Immature natural killer cell (primary cell): ENCODE measurements around the gene RGS12. TPM values are rescaled to one million over a fixed set of nuclear protein-coding genes. Genes with fewer than 3 reads are reported as not detected.

Source experiments
- DNase-seq, 3 donors: peaks; one replicate each; pipeline ENCODE4 v3.0.0; 2022; ENCODE audit warnings: mixed read lengths in 1 of 3
- H3K27ac Mint-ChIP-seq, 6 donors: one replicate each; pipeline ENCODE4 v1.8.0; 2020; ENCODE audit warnings: mixed read lengths in 6 of 6, mild to moderate bottlenecking in 5 of 6, inconsistent platforms in 4 of 6, moderate library complexity in 3 of 6
- H3K27me3 Mint-ChIP-seq, 3 donors: one replicate each; pipeline ENCODE4 v1.8.0; 2020 to 2021; ENCODE audit warnings: low read depth in 3 of 3, mild to moderate bottlenecking in 3 of 3, mixed read lengths in 3 of 3, moderate library complexity in 3 of 3, inconsistent platforms in 1 of 3
- H3K36me3 Mint-ChIP-seq, 3 donors: one replicate each; pipeline ENCODE4 v1.8.0; 2020; ENCODE audit warnings: mixed read lengths in 3 of 3, inconsistent platforms in 2 of 3, mild to moderate bottlenecking in 2 of 3
- H3K4me1 Mint-ChIP-seq, 2 donors: one replicate each; pipeline ENCODE4 v1.8.0; 2020; ENCODE audit warnings: inconsistent platforms in 2 of 2, mild to moderate bottlenecking in 2 of 2, mixed read lengths in 2 of 2, moderate library complexity in 1 of 2
- H3K4me3 Mint-ChIP-seq, 5 donors: one replicate each; pipeline ENCODE4 v1.8.0; 2020; ENCODE audit warnings: mild to moderate bottlenecking in 5 of 5, mixed read lengths in 5 of 5, inconsistent platforms in 3 of 5, moderate library complexity in 3 of 5
- H3K9me3 Mint-ChIP-seq, 6 donors: one replicate each; pipeline ENCODE4 v1.8.0; 2020; ENCODE audit warnings: mild to moderate bottlenecking in 6 of 6, mixed read lengths in 6 of 6, inconsistent platforms in 4 of 6, moderate library complexity in 3 of 6
- polyA plus RNA-seq, 3 donors: library from polyadenylated mRNA; unstranded; fragments of 300-500 nt; fragmentation: Illumina TruSeq; gene quantifications; one replicate each; pipeline ENCODE4 v1.2.3, GENCODE V29; 2021

The RGS12 gene
- polyA plus RNA-seq, 3 donors from 2014 or later, result 2.5 to 2.7 TPM; not detected in 1

DNA sequence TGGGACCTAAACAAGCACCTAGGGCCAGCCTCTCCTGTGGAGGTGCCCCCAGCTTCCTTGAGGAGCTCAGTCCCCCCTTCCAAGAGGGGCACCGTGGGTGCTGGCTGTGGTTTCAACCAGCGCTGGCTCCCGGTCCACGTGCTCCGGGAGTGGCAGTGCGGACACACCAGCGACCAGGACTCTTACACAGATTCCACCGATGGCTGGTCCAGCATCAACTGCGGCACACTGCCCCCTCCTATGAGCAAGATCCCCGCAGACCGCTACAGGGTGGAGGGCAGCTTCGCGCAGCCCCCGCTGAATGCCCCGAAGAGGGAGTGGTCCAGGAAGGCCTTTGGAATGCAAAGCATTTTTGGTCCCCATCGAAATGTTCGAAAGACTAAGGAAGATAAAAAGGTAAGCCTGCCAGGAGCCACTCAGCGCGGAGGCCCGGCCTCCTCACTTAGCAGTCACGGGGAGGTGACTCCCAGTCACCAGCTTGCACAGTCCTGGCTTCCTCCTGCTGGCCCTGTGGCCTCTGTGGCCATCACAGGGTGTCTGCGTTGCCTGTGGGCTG lies 24.9 kb downstream of the RGS12 start:
- Mint-ChIP-seq H3K36me3 (peaks cover 0 to 3% (median 3%) of the 10 kb centered on the region in 3 donors), H3K27ac (no peak overlapping the region), H3K4me3 (no peak overlapping the region), H3K27me3 (peaks cover 0 to 3% (median 0%) of the 10 kb centered on the region in 3 donors), H3K9me3 (no peaks in the 10 kb centered on the region), H3K4me1 (no peaks in the 10 kb centered on the region)
- DNase-seq, result no peak

DNA sequence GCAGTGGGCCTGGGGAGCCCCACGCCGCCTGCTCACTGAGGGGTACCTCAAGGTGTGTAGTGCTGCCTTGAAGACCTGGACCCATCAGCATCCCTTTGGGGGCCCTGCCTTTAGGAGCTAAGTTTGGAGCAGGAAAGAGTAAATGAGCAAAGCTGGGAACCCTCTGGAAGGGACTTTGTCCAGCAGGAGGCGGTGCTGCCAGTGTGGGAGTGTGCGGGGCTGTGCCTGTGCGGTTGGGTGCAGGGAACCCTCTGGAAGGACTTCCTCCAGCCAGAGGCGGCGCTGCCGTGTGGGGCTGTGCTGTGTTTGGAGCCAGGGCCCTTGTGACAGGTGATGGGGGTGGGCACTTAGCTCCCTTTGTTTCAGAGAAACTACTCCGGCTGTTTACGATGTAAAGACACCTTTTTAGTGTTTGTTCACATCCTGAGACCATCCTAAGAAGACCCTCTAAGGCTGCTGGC lies 25.8 kb downstream of the RGS12 start:
- Mint-ChIP-seq H3K27ac (no peak overlapping the region), H3K36me3 (peaks cover 0 to 6% (median 3%) of the 10 kb centered on the region in 3 donors), H3K4me1 (no peaks in the 10 kb centered on the region)

DNA sequence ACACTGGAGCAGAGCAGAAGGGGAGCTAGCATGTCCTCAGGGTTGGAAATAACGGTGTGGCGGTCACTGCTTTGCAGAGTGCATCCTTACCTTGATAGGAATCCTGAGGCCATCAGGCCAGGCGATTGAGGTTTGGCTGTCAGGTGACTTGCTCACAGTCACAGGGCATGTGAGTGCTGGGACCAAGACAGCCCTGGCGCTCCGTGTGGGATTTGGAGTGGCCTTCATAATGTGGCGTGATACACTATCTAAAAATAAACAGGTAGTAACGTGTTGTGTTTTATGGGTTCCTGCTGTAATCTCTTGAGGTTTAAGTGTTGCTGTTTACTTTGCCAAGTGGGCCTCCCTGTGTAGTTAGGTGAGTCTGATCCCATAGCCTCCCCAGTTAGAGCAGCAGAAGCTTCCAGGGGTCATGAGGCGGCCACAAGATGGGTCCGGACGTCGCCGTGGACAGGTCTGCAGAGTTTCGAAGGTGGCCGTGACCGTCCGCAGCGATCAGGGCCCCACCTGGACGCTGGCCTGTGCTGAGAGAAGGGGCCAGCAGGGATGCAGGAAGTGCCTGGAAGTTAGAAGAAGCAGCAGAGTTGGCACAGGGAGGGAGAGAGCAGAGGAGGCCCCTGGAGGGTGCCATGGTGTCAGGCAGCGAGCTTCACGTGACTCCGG lies 27.7 kb downstream of the RGS12 start:
- no peak for DNase-seq
- Mint-ChIP-seq H3K4me3 (no peak overlapping the region), H3K9me3 (no peaks in the 10 kb centered on the region), H3K27me3 (peaks cover 0 to 2% (median 0%) of the 10 kb centered on the region in 3 donors), H3K27ac (no peak overlapping the region), H3K4me1 (no peaks in the 10 kb centered on the region), H3K36me3 (peaks cover 0 to 7% (median 3%) of the 10 kb centered on the region in 3 donors)

More for the DNA sequence above, 25.8 kb downstream of the RGS12 start:
- Mint-ChIP-seq H3K9me3 (no peaks in the 10 kb centered on the region), H3K27me3 (peaks cover 0 to 2% (median under 1%) of the 10 kb centered on the region in 3 donors), H3K4me3 (no peak overlapping the region)
- no peak for DNase-seq

DNA sequence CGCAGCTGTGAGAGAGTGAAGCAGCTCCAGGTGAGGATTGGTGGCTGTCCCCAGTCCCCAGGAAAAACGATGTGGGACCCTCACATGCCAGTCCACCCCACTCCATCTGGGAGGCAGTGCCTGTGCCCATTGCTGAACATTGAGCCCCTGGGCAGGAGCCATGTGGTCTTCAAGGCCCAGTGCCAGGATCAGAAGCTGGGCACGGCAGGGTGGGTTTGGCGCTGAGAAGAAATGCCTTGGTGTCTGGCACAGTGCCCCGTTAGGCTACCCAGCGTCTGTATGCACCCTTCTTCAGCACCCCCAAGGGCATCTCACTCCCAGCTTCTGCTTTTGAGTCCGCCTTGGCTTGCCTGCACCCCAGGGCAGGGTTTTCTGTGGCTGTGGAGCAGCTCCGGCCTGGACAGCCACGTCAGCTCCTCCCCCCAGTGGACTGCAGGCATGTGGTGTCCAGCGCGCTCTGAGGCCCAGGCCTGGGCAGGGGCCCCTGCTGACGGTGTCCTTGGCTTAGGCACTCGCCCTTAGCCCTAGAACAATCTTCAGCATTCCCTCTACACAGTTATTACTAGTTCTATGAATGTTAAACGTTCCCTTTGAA lies 28.6 kb downstream of the RGS12 start:
- H3K4me3 Mint-ChIP-seq, result no peak overlapping the region
- peaks cover 0 to 7% (median under 1%) of the 10 kb centered on the region in 3 donors for H3K36me3 Mint-ChIP-seq
- no peaks in the 10 kb centered on the region for H3K4me1 Mint-ChIP-seq
- H3K27ac Mint-ChIP-seq, result no peak overlapping the region
- H3K9me3 Mint-ChIP-seq, result no peaks in the 10 kb centered on the region
- DNase-seq, result no peak
- peaks cover 0 to 2% (median 0%) of the 10 kb centered on the region in 3 donors for H3K27me3 Mint-ChIP-seq

DNA sequence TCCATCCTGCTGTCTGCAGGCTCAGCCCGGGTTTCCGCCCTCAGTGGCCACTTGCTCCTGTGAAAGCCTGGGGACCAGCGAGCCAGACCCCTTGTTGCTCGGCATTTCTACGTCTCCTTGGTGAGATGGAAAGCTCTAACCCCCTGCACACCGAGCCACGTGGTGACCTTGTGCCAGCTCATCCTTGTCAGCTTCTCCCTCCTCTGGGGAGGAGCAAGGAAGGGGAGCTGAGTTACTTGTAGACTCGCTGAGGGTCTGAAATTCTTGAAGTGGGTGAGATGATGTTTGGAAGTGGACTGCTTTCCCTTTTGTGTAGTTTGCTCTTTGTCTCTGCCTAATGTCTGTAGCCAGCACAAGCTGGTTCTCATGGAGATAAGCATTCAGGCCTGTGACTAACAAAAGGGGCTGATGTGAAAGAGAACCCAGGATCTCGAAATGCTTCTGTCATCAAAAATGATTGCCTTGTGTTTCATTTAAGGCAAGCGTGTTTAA lies 29.3 kb downstream of the RGS12 start:
- no peak overlapping the region for H3K4me3 Mint-ChIP-seq
- H3K9me3 Mint-ChIP-seq, result no peaks in the 10 kb centered on the region
- DNase-seq, result no peak
- H3K27ac Mint-ChIP-seq, result no peak overlapping the region
- H3K36me3 Mint-ChIP-seq, result peaks cover 0 to 7% (median 0%) of the 10 kb centered on the region in 3 donors
- H3K4me1 Mint-ChIP-seq, result no peaks in the 10 kb centered on the region
- H3K27me3 Mint-ChIP-seq, result peaks cover 0 to 2% (median 0%) of the 10 kb centered on the region in 3 donors

DNA sequence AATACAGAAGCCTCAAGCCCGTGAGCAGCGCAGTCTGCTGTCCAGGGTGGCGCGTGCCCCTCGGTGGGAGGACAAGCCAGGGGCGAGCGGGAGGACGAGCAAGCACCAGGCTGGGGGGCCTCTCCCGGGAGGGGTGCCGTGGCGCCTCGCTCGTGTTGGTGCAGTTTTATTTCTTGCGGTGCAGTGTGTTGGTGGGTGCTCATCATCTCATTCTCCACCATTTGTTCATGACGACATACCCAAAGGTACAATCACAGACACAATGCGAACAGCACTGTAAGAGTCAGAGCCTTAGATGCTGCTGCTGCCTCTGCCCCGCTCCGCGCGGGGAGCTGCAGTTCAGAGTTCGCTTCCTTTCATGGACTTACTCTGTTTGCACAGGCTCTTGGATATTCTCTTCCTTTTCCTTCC lies 30.3 kb downstream of the RGS12 start:
- DNase-seq, result no peak
- peaks cover 0 to 2% (median 0%) of the 10 kb centered on the region in 3 donors for H3K27me3 Mint-ChIP-seq
- H3K36me3 Mint-ChIP-seq, result peaks cover 0 to 7% (median 0%) of the 10 kb centered on the region in 3 donors
- H3K4me1 Mint-ChIP-seq, result no peaks in the 10 kb centered on the region
- peak overlapping the region in 1 of 6 donors; percentile 12 for H3K27ac Mint-ChIP-seq
- H3K4me3 Mint-ChIP-seq, result no peak overlapping the region
- no peaks in the 10 kb centered on the region for H3K9me3 Mint-ChIP-seq

DNA sequence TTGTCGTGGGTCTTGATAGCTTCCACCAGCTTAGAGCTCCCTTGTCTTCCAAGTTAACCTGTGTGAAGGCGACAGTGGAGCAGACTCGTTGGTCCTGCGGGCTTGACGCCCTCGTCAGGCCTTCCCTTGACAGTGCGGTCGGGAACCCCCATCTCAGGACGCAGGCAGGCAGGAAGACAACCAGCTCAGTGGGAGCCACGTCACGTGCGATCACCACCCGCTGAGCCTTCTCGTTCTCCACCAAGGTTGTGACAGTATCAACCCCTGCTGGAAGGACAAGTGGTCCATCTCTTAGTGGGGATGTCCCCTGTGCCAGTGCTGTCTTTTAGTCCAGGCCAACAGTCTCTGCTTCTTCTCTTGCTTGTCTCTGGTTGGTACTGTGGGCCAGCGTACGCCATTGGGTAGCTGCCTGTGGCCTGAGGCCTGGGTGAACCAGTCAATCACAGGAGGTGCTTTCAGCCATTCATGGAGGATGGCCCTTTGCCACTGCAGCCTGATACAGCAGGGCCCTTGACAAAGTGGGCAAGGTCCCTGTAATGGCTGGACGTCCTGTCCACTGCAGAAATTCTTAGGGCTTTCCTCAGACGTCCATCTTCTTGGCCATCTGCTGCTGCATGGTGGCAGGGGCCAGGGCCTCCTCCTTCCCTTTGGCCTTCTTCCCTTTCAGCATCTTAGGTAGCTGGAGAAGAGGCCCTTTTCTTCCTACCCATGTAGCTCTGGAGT lies 31.4 kb downstream of the RGS12 start:
- no peaks in the 10 kb centered on the region for H3K4me1 Mint-ChIP-seq
- H3K9me3 Mint-ChIP-seq, result no peaks in the 10 kb centered on the region
- no peak overlapping the region for H3K4me3 Mint-ChIP-seq
- no peak for DNase-seq
- H3K27ac Mint-ChIP-seq, result no peak overlapping the region
- H3K36me3 Mint-ChIP-seq, result peaks cover 0 to 7% (median 0%) of the 10 kb centered on the region in 3 donors
- H3K27me3 Mint-ChIP-seq, result peaks cover 0 to 2% (median 2%) of the 10 kb centered on the region in 3 donors

DNA sequence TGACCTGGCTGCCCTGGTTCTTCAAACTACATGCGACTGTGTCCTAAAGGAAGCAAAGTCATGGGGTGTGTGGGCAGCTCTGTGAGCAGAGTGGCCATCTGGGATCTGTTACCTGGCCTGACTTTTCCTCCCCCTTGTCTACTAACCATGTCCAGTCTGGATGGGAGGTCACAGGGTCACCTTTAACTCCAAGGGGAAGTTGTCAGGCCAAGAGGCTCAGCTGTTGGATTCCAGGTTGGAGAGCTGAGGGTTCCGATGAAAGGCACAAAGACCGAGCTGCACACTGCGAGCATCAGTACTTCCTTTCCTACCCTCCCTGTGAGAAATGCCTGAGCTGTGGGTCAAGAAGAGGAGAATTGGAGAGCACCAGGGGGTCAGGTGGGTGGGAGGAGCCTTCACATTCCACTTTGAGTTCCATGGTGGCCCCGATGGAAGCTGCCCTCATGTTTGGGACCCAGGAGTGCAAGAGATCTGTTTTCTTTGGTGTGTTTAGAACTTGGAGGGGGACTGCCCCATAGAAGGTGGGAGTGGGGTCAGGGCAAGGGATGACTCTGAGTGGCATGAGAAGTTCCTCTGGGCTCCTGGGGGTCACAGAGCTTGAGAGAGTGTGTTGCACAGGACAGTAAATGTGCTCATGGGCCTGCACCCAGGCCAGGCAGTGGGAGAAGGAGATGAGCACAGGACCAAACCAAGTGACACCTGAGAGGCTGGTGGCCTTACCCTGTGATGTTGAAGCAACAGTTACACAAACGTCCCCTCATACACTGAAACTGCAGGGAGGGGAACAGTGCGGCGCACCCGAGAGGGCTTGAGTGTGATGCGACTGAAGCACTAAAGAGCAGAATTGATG lies 36.2 kb downstream of the RGS12 start:
- no peaks in the 10 kb centered on the region for H3K36me3 Mint-ChIP-seq
- DNase-seq, result no peak
- peak overlapping the region in 1 of 6 donors; percentile 1 for H3K27ac Mint-ChIP-seq
- peaks cover 0 to 2% (median 0%) of the 10 kb centered on the region in 3 donors for H3K27me3 Mint-ChIP-seq
- H3K9me3 Mint-ChIP-seq, result no peaks in the 10 kb centered on the region
- no peak overlapping the region for H3K4me3 Mint-ChIP-seq
- H3K4me1 Mint-ChIP-seq, result peaks cover 3 to 10% of the 10 kb centered on the region in 2 donors

DNA sequence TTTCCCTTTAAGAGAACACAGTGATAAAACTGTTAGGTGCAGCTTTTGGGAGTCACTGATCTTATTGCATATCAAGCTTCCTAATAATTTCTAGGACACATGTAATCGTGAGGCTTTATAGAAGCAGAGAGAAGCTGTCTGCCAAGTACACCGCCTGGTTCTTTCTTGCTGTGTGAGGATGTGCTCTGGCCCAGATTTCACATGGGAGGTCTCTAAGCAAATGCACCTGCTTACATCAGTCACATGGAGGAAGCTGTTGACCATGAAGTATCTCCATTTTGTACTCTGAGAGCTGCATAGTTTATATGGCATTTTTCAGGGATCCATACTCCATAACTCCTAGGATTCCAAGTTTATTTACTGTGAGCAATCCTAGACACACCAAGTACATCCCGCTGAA lies 37.1 kb downstream of the RGS12 start:
- Mint-ChIP-seq H3K27ac (no peak overlapping the region), H3K4me3 (no peak overlapping the region), H3K36me3 (no peaks in the 10 kb centered on the region), H3K27me3 (peaks cover 0 to 2% (median 0%) of the 10 kb centered on the region in 3 donors), H3K9me3 (no peaks in the 10 kb centered on the region), H3K4me1 (peaks cover 3 to 10% of the 10 kb centered on the region in 2 donors)
- no peak for DNase-seq

DNA sequence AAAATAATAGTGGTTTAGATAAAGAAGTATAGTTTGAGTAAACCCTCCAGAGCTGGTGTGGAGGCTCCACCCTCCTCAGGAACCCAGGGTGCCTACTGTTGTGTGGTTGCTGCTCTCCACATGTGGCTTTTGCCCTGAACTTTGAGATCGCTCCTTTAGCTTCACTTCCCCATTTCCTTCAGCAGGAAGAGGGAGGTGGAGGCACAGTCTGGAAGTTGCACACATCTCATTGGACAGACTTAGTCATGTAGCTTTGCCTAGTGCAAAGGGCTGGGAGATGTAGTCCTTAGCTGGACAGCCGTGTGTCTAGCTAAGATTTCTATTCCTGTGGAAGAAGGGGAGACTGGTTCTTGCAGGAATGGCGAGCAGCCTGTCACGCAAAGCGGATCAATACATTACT lies 37.9 kb downstream of the RGS12 start:
- peaks cover 3 to 10% of the 10 kb centered on the region in 2 donors for H3K4me1 Mint-ChIP-seq
- no peak for DNase-seq
- H3K4me3 Mint-ChIP-seq, result no peak overlapping the region
- H3K27ac Mint-ChIP-seq, result peak overlapping the region in 1 of 6 donors; percentile 34
- H3K27me3 Mint-ChIP-seq, result peaks cover 0 to 2% (median 0%) of the 10 kb centered on the region in 3 donors
- no peaks in the 10 kb centered on the region for H3K9me3 Mint-ChIP-seq
- no peaks in the 10 kb centered on the region for H3K36me3 Mint-ChIP-seq

DNA sequence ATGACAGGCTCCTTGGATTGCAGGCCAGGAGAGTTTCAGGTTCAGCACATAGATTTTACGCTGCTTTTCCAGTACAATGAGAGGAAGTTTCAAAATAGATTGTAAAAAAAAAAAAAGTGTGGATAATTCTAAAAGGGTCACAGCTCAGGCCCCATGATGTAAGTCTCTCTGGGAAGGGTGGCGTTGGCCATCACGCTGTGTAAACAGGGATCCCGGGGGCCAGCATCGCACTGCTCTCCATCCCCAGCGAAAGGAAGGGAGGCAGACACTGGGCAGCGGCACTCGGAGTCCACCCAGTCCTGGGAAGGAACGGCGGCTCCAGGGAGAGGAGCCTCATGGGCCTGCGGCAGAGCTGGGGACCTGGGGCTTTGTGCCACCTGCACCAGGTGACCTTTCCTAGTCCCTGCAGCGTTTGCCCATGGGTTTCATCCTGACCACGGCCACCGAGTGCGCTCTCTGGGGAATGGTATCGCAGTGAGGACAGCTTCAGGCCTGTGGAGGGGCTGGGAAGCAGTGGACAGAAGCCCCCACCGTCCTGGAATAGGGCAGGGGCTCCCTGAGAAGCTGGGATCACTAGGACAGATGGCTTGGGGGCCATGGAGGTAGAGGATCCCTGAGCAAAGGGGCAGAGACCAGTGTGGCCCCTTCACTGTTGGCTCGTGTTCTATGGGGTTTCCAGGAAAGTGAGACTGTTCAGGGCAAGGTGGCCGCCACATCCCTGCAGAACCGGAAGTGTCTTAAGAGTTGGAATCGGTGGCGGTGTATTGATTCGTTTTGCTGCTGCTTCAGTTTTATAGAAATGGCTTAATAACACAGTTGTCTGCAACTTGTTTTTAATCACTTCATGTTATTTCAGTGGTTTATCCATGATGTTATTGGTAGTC lies 38.9 kb downstream of the RGS12 start:
- Mint-ChIP-seq H3K9me3 (no peaks in the 10 kb centered on the region), H3K4me3 (no peak overlapping the region), H3K4me1 (peaks cover 3 to 10% of the 10 kb centered on the region in 2 donors), H3K27ac (no peak overlapping the region), H3K27me3 (peaks cover 0 to 2% (median 0%) of the 10 kb centered on the region in 3 donors), H3K36me3 (no peaks in the 10 kb centered on the region)
- DNase-seq, result no peak

DNA sequence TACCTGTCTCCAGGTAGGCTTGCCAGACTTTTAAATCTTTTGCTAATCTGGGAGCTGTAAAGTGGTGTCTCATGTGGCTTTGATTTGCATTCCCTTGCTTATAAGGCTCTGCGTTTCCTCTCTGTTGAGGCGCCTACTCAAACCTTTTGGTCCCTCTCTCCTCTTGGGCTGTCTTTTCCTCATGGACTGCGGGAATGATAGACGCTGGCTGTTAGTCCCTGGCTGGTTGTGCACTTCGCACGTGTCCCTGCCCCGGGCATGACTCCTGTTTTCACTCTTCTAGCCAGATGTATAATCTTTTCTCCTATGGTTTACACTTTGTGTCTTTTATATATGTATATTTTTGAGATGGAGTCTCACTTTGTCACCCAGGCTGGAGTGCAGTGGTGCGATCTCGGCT lies 39.7 kb downstream of the RGS12 start:
- Mint-ChIP-seq H3K27me3 (peaks cover 0 to 2% (median 0%) of the 10 kb centered on the region in 3 donors), H3K4me3 (no peak overlapping the region), H3K9me3 (no peaks in the 10 kb centered on the region), H3K36me3 (no peaks in the 10 kb centered on the region), H3K4me1 (peaks cover 3 to 10% of the 10 kb centered on the region in 2 donors), H3K27ac (no peak overlapping the region)
- no peak for DNase-seq
